GM23248 (cell line): ENCODE results near the gene LRRC55. TPM values are rescaled to one million over a fixed set of nuclear protein-coding genes. Genes with fewer than 3 reads are reported as not detected.

Experiments
- DNase-seq: peaks from one replicate; pipeline ENCODE4 v3.0.0-alpha.2; 2015
- H2AFZ ChIP-seq: fragments of 200-600 bp; sonication (generic); 2 replicates; pipeline ENCODE4 v1.6.1; 2016; ENCODE audit warnings: antibody characterized with exemption
- H3F3A ChIP-seq: fragments of 200-600 bp; sonication (generic); 2 replicates; pipeline ENCODE4 v1.6.1; 2016; ENCODE audit warnings: mild to moderate bottlenecking, antibody characterized with exemption, mixed run types; ENCODE audit not compliant: insufficient read depth
- H3K27ac ChIP-seq: fragments of 200-600 bp; sonication (generic); 2 replicates; pipeline ENCODE4 v1.5.1; 2016; ENCODE audit warnings: mild to moderate bottlenecking
- H3K27me3 ChIP-seq: fragments of 200-600 bp; sonication (generic); replicated peaks from 2 replicates; pipeline ENCODE4 v1.6.1; 2016; ENCODE audit warnings: mild to moderate bottlenecking; ENCODE audit not compliant: insufficient read depth
- H3K36me3 ChIP-seq: fragments of 200-600 bp; sonication (generic); 2 replicates; pipeline ENCODE4 v1.6.1; 2016; ENCODE audit warnings: low read depth, mild to moderate bottlenecking
- H3K4me1 ChIP-seq: fragments of 200-600 bp; sonication (generic); 2 replicates; pipeline ENCODE4 v1.6.1; 2016; ENCODE audit warnings: mild to moderate bottlenecking; ENCODE audit not compliant: insufficient read depth
- H3K4me2 ChIP-seq: fragments of 200-600 bp; sonication (generic); one replicate; pipeline ENCODE4 v1.6.1; 2016; ENCODE audit warnings: mild to moderate bottlenecking; ENCODE audit not compliant: unreplicated experiment
- H3K4me3 ChIP-seq: fragments of 200-600 bp; sonication (generic); 2 replicates; pipeline ENCODE4 v1.5.1; 2016; ENCODE audit warnings: mild to moderate bottlenecking
- H3K79me2 ChIP-seq: fragments of 200-600 bp; sonication (generic); 2 replicates; pipeline ENCODE4 v1.6.1; 2016; ENCODE audit warnings: mild to moderate bottlenecking; ENCODE audit not compliant: insufficient read depth
- H3K9ac ChIP-seq: fragments of 200-600 bp; sonication (generic); 2 replicates; pipeline ENCODE4 v1.6.1; 2016; ENCODE audit warnings: mild to moderate bottlenecking
- H3K9me2 ChIP-seq: fragments of 200-600 bp; sonication (generic); 2 replicates; pipeline ENCODE4 v1.6.1; 2016; ENCODE audit warnings: mixed run types, mild to moderate bottlenecking, moderate library complexity; ENCODE audit not compliant: insufficient read depth
- H3K9me3 ChIP-seq: fragments of 200-600 bp; sonication (generic); one replicate; pipeline ENCODE4 v1.6.1; 2017; ENCODE audit warnings: low read depth
- H4K20me1 ChIP-seq: fragments of 200-600 bp; sonication (generic); 2 replicates; pipeline ENCODE4 v1.6.0; 2016; ENCODE audit not compliant: insufficient read depth
- EZH2 ChIP-seq: fragments of 200-600 bp; sonication (generic); IDR thresholded peaks from 2 replicates; pipeline ENCODE4 v1.6.1; 2018; ENCODE audit warnings: antibody characterized with exemption, mild to moderate bottlenecking; ENCODE audit not compliant: insufficient read depth, poor library complexity, severe bottlenecking
- EZH2phosphoT487 ChIP-seq: fragments of 200-600 bp; sonication (generic); IDR thresholded peaks from 2 replicates; pipeline ENCODE4 v1.6.1; 2018; ENCODE audit warnings: antibody characterized with exemption, moderate library complexity, mild to moderate bottlenecking, low read depth; ENCODE audit not compliant: insufficient read depth
- WGBS, 2 experiments: methylation state at CpG; one replicate each; pipeline ENCODE4 v1.1.6; 2015 to 2017; ENCODE audit warnings: low lambda C conversion rate in 2 of 2, low coverage in 1 of 2; ENCODE audit errors: missing lambda C conversion rate in 2 of 2; 5-methylcytosine and 5-hydroxymethylcytosine counted together
- in situ Hi-C: fragments of 300-500 bp; cut with MboI; formaldehyde crosslinking; loops from 2 replicates; pipeline ENCODE4 v1.15.0; 2020
- polyA plus RNA-seq: library from polyadenylated mRNA; unstranded; fragments of >200 nt; fragmentation: Nextera tagmentation; extraction: Ambion mirVana; gene quantifications from 2 replicates; pipeline ENCODE4 v1.2.1, GENCODE V29; 2016
- total RNA-seq: library from RNA; depleted of rRNA; stranded (reverse); fragments of >200 nt; shearing (Covaris generic); gene quantifications from 2 replicates; pipeline ENCODE4 v1.2.3, GENCODE V29; 2014

LRRC55 gene
- total and polyA plus RNA-seq, 2 experiments from 2014 or later, result not detected

GRCh38 chr11:57199330-57199729 lies 17.6 kb downstream of the LRRC55 start:
- 73 to 82% methylated on average over 11 of the region's 11 CpGs for WGBS, 2 experiments
- Histone ChIP-seq H3K4me1 (no peaks in the 10 kb centered on the region), H3K4me2 (no peak overlapping the region), H3K79me2 (no peaks in the 10 kb centered on the region), H3K9ac (no peak overlapping the region), H3K9me2 (no peaks in the 10 kb centered on the region), H3K4me3 (no peak overlapping the region), H3K27me3 (peaks cover 55% of the 10 kb centered on the region), H3K9me3 (no peaks in the 10 kb centered on the region), H3F3A (no peaks in the 10 kb centered on the region), H2AFZ (no peak overlapping the region), H3K27ac (no peak overlapping the region), H3K36me3 (no peaks in the 10 kb centered on the region), H4K20me1 (no peaks in the 10 kb centered on the region)
- no peak for DNase-seq
- in situ Hi-C loops, result no loop called here
- no peak for TF ChIP-seq EZH2
- TF ChIP-seq EZH2phosphoT487, result no peak

- in situ Hi-C loops, result no loop called here
- H3K27me3 ChIP-seq, result peaks cover 48% of the 10 kb centered on the region
Observed at GRCh38 chr11:57200917-57201316, 19.2 kb downstream of the LRRC55 start.

GRCh38 chr11:57202281-57202680 lies 20.5 kb downstream of the LRRC55 start:
- DNase-seq, result no peak
- in situ Hi-C loops, result no loop called here
- Histone ChIP-seq H3K79me2 (no peaks in the 10 kb centered on the region), H4K20me1 (no peaks in the 10 kb centered on the region), H3F3A (no peaks in the 10 kb centered on the region), H3K27ac (no peak overlapping the region), H3K9ac (no peak overlapping the region), H3K4me1 (peaks cover 7% of the 10 kb centered on the region), H3K9me2 (no peaks in the 10 kb centered on the region), H3K36me3 (no peaks in the 10 kb centered on the region), H3K27me3 (peaks cover 48% of the 10 kb centered on the region), H2AFZ (no peak overlapping the region), H3K4me3 (no peak overlapping the region), H3K9me3 (no peaks in the 10 kb centered on the region), H3K4me2 (no peak overlapping the region)
- 60% methylated on average over 10 of the region's 10 CpGs for WGBS, 2 experiments
- TF ChIP-seq EZH2phosphoT487 (no peak), EZH2 (no peak)

More at GRCh38 chr11:57200917-57201316, 19.2 kb downstream of the LRRC55 start:
- 74 to 78% methylated on average over 7 of the region's 7 CpGs for WGBS, 2 experiments
- DNase-seq, result no peak
- Histone ChIP-seq H3F3A (no peaks in the 10 kb centered on the region), H3K4me3 (no peak overlapping the region), H3K27ac (no peak overlapping the region), H3K4me2 (no peak overlapping the region), H3K36me3 (no peaks in the 10 kb centered on the region), H3K9me3 (no peaks in the 10 kb centered on the region), H3K9me2 (no peaks in the 10 kb centered on the region), H3K9ac (no peak overlapping the region), H3K79me2 (no peaks in the 10 kb centered on the region), H4K20me1 (no peaks in the 10 kb centered on the region), H3K4me1 (peaks cover 7% of the 10 kb centered on the region), H2AFZ (no peak overlapping the region)
- TF ChIP-seq EZH2 (no peak), EZH2phosphoT487 (no peak)

GRCh38 chr11:57203359-57203758 lies 21.6 kb downstream of the LRRC55 start:
- Histone ChIP-seq H3K27ac (no peak overlapping the region), H3K79me2 (no peaks in the 10 kb centered on the region), H3K4me1 (peaks cover 7% of the 10 kb centered on the region), H2AFZ (no peak overlapping the region), H3K9me2 (no peaks in the 10 kb centered on the region), H3K4me2 (no peak overlapping the region), H3K36me3 (no peaks in the 10 kb centered on the region), H3F3A (no peaks in the 10 kb centered on the region), H3K9ac (no peak overlapping the region), H3K27me3 (peaks cover 44% of the 10 kb centered on the region), H3K9me3 (no peaks in the 10 kb centered on the region), H4K20me1 (no peaks in the 10 kb centered on the region), H3K4me3 (no peak overlapping the region)
- DNase-seq, result peak; percentile 8
- no peak for TF ChIP-seq EZH2
- no peak for TF ChIP-seq EZH2phosphoT487
- in situ Hi-C loops, result no loop called here
- 14 to 16% methylated on average over 3 of the region's 3 CpGs for WGBS, 2 experiments

- in situ Hi-C loops, result no loop called here
- Histone ChIP-seq H3K27me3 (peaks cover 38% of the 10 kb centered on the region), H3K9ac (no peak overlapping the region), H3K36me3 (no peaks in the 10 kb centered on the region), H3K27ac (no peak overlapping the region), H3F3A (no peaks in the 10 kb centered on the region), H3K4me2 (no peak overlapping the region), H3K79me2 (no peaks in the 10 kb centered on the region), H2AFZ (no peak overlapping the region), H3K9me2 (no peaks in the 10 kb centered on the region), H3K4me1 (peaks cover 7% of the 10 kb centered on the region), H3K4me3 (no peak overlapping the region), H3K9me3 (no peaks in the 10 kb centered on the region), H4K20me1 (no peaks in the 10 kb centered on the region)
- no peak for DNase-seq
- TF ChIP-seq EZH2phosphoT487 (no peak), EZH2 (no peak)
- 60 to 63% methylated on average over 7 of the region's 7 CpGs for WGBS, 2 experiments
Observed at GRCh38 chr11:57203882-57204480, 22.2 kb downstream of the LRRC55 start.
